ENCODE data around the gene ZIC5.

The ZIC5 gene

DNA sequence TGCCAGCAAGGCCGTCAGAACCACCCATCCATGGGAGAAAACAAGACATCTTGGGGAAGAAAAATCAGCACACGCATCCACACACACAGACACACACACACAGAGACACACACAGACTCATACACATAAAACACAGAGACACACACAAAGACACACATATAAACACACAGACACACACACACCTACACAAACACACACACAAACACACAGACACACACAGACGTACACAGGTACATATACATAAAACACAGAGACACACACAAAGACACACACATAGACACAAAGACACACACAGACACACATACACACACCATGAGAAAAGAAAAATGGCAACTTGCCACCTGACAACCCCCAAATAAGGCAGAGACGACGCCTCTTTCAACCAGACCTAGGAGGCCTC is 40.6 kb downstream of the ZIC5 start:
- DNase-seq, result no peak

DNA sequence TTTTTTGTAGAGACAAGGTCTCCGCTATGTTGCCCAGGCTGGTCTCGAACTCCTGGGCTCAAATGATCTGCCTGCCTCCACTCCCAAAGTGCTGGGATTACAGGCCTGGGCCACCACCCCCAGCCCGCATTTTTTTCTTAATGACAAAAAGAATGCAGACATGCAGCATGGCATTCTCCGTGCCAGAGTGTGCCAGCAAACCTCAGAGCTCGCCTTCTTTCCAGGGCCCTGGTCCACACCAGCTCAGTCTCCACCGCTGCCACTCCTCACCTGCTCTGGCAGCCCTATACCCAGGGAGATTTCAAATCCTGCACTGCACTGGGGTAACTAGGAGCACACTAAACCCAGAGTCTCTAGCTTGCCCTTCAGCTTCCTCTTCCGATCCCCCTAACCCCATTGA is 41.7 kb downstream of the ZIC5 start:
- DNase-seq, result no peak

DNA sequence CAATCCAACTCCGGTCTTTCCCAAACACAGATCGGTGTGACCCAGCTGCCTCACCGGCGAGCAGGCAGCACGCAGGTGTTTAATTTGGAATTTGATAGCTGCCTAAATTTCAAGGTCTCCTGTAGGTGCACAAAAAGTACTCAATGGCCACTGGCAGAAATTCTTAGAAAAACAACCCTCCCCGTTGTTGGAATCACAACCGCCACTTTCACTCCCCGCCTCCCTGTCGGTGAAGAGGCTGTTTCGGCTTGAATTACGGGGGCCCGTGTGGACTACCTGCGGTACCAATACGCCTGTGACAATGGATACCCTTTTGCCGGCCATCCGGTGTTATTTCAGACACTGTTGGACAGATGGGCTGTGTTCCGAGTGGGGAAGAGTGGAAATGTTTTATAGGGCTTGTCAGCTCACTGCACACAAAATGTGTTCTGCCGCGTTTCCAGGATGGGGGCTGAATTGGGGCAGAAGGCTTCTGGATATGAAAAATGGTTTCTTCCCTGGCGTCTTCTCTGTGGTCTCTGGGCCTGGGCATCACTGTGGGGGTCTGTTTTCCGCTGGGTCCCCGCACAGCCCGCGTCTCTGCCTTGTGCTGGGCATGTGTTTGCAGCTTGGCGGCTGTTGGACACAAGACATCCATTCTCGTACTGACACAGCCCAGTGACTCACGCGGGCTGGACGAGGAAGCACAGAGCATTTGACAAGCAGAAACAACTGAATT is 45.4 kb downstream of the ZIC5 start:
- DNase-seq, result no peak

DNA sequence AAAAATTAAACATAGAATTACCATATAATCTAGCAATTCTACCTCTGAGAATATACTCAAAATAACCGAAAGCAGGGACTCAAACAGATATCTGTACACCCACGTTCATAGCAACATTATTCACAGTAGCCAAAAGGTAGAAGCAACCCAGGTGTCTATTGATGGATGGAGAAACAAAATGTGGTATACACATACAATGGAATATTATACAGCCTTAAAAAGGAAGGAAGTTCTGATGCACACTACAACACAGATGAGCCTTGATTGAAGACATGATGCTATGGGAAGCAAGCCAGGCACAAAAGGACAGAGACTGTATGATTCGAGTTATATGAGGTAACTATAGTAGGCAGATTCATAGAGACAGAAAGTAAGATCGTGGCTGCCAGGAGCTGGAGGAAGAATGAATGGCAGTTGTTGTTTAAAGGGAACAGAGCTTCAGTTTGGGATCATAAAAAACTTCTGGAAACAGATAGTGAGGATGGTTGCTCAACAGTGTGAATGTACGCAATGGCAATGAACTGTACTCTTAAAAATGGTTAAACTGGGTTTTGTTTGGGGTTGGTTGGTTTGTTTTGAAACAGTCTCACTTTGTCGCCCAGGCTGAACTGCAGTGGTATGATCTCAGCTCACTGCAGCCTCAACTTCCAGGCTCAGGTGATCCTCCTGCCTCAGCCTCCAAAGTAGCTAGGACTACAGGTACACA is 47.5 kb downstream of the ZIC5 start:
- DNase-seq, result no peak

DNA sequence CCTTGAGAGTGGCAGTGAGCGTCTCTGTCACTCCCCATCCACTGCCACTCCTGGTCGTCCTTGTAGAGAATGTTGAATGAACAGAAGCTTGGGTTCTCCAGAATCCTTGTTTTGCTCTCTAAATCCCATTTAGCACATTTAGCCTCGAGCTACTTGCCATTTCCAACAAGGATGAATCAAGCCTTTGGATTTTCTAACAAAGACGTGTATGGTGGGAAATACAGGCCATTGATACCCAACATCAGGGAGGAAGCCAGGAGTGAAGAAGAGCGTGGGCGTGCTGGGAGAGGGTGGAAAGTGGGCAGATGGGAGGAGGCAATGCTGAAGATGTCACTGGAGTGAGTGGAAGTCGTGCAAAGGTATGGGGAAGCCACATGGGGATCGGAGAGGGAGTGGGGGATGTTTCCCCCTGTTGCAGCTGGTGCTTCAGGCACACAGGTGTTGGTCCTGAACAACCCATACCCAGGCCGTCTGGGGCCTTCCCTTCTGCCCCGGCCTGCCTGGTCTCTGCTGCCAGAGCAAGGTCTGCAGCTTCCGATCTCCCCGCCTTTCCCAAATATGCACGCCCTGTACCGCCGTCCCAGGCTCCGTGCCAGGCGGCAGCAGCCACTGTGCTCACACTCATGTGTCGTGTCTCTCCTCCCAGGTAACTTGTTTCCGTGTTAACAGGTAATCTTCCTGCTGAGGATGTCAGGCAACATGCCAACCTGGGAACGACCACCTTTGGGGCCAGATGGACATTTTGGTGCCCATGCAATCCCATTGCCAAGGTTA is 48.7 kb downstream of the ZIC5 start:
- DNase-seq, result no peak

- peak in 1 of 2 experiments; percentile 36 for DNase-seq
These were observed 52.4 kb downstream of the ZIC5 start for GRCh38 chr13:99919132-99919531.

GRCh38 chr13:99916366-99917103 is 55.0 kb downstream of the ZIC5 start:
- peak; percentile 45 to 70 for DNase-seq

GRCh38 chr13:99913167-99913566 is 58.4 kb downstream of the ZIC5 start:
- DNase-seq, result no peak
